SK-N-SH (cell line): Measurements from ENCODE around the gene GRK2. TPM values are rescaled to one million over a fixed set of nuclear protein-coding genes. Genes with fewer than 3 reads are reported as not detected.

Source experiments
- CTCF ChIA-PET: fragments of 300-600, 350-600 bp; formaldehyde crosslinking; extraction: SDS; loops from one replicate; lab custom pipeline; 2021; lab: Yijun Ruan, JAX
- POLR2A ChIA-PET: fragments of 350-600 bp; sonication (Branson Sonifier 250); formaldehyde crosslinking; extraction: SDS; loops from one replicate; lab custom pipeline; 2020; ENCODE audit warnings: antibody characterized with exemption, inconsistent platforms; lab: Yijun Ruan, JAX
- DNase-seq: peaks from one replicate; pipeline ENCODE4 v3.0.0; 2012
- H2AFZ ChIP-seq: fragments of 200-600 bp; sonication (generic); 2 replicates; pipeline ENCODE4 v1.8.1; 2016; ENCODE audit warnings: antibody characterized with exemption, mild to moderate bottlenecking, low read depth
- H3F3A ChIP-seq: fragments of 200-600 bp; sonication (generic); replicated peaks from 2 replicates; pipeline ENCODE3; 2016; ENCODE audit warnings: antibody characterized with exemption, mild to moderate bottlenecking; ENCODE audit not compliant: insufficient read depth
- H3K27ac ChIP-seq, 2 experiments: fragments of 200-500 bp in 1 of 2; fragments of 200-600 bp in 1 of 2; sonication (Bioruptor generic) in 1 of 2; sonication (generic), shearing (Covaris generic) in 1 of 2; 2 replicates each; pipeline versions ENCODE4 v1.5.1 to v1.6.1; 2014 to 2016; ENCODE audit warnings: low read depth in 2 of 2, inconsistent platforms in 1 of 2, low read length in 1 of 2, mild to moderate bottlenecking in 1 of 2, mixed read lengths in 1 of 2
- H3K27me3 ChIP-seq: fragments of 200-600 bp; sonication (generic), shearing (Covaris generic); 2 replicates; pipeline ENCODE4 v1.6.1; 2016; ENCODE audit warnings: mixed run types; ENCODE audit not compliant: insufficient read depth
- H3K36me3 ChIP-seq, 2 experiments: fragments of 200-500 bp in 1 of 2; fragments of 200-600 bp in 1 of 2; sonication (Bioruptor generic) in 1 of 2; sonication (generic) in 1 of 2; replicated peaks in 1 of 2; 2 replicates each; pipeline versions ENCODE3 to v1.5.1; 2014 to 2016; ENCODE audit warnings: low read length in 1 of 2, mild to moderate bottlenecking in 1 of 2; ENCODE audit not compliant: insufficient read depth in 2 of 2, control insufficient read depth in 1 of 2
- H3K4me1 ChIP-seq, 2 experiments: fragments of 200-500 bp in 1 of 2; fragments of 200-600 bp in 1 of 2; sonication (Bioruptor generic) in 1 of 2; sonication (generic), shearing (Covaris generic) in 1 of 2; 2 replicates each; pipeline versions ENCODE4 v1.5.1 to v1.6.1; 2014 to 2016; ENCODE audit warnings: low read depth in 1 of 2, low read length in 1 of 2, mixed run types in 1 of 2; ENCODE audit not compliant: insufficient read depth in 2 of 2, control insufficient read depth in 1 of 2
- H3K4me2 ChIP-seq: fragments of 200-600 bp; sonication (generic), shearing (Covaris generic); 2 replicates; pipeline ENCODE4 v1.6.1; 2017; ENCODE audit warnings: mixed run types
- H3K4me3 ChIP-seq, 2 experiments: fragments of 200-500 bp in 1 of 2; fragments of 200-600 bp in 1 of 2; sonication (Bioruptor generic) in 1 of 2; sonication (generic), shearing (Covaris generic) in 1 of 2; 2 replicates each; pipeline versions ENCODE4 v1.5.1 to v1.8.1; 2014 to 2016; ENCODE audit warnings: low read depth in 2 of 2, inconsistent platforms in 1 of 2, low read length in 1 of 2, mild to moderate bottlenecking in 1 of 2, mixed read lengths in 1 of 2, moderate library complexity in 1 of 2
- H3K79me2 ChIP-seq: fragments of 200-600 bp; sonication (generic); 2 replicates; pipeline ENCODE4 v1.8.1; 2017; ENCODE audit warnings: mild to moderate bottlenecking; ENCODE audit not compliant: insufficient read depth
- H3K9ac ChIP-seq: fragments of 200-600 bp; sonication (generic); 2 replicates; pipeline ENCODE4 v1.6.1; 2017; ENCODE audit warnings: mixed run types
- H3K9me2 ChIP-seq: fragments of 200-600 bp; sonication (generic); 2 replicates; pipeline ENCODE4 v1.6.1; 2017; ENCODE audit warnings: mixed run types
- H3K9me3 ChIP-seq: fragments of 200-600 bp; sonication (generic); 2 replicates; pipeline ENCODE4 v1.6.1; 2017; ENCODE audit warnings: mixed run types, mild to moderate bottlenecking, moderate library complexity
- H4K20me1 ChIP-seq: fragments of 200-600 bp; sonication (generic); 2 replicates; pipeline ENCODE4 v1.6.1; 2017; ENCODE audit warnings: mild to moderate bottlenecking, mixed run types; ENCODE audit not compliant: insufficient read depth
- ELF1 ChIP-seq: IDR thresholded peaks from 2 replicates; pipeline ENCODE4 v1.4.0; 2012
- EP300 ChIP-seq, 2 experiments: IDR thresholded peaks; 2 replicates each; pipeline versions ENCODE4 v1.4.0 to v1.6.1; 2012; ENCODE audit warnings: borderline replicate concordance in 1 of 2, low read depth in 1 of 2, low read length in 1 of 2
- EZH2phosphoT487 ChIP-seq: fragments of 200-600 bp; sonication (generic); IDR thresholded peaks from 2 replicates; pipeline ENCODE4 v1.6.1; 2017; ENCODE audit warnings: low read depth, mixed run types, mild to moderate bottlenecking, antibody characterized with exemption, moderate library complexity, borderline replicate concordance
- FOSL2 ChIP-seq: IDR thresholded peaks from 2 replicates; pipeline ENCODE4 v1.4.0; 2012; ENCODE audit warnings: low read depth, mild to moderate bottlenecking, moderate library complexity, borderline replicate concordance
- FOXJ3 ChIP-seq: sonication (generic); formaldehyde crosslinking; IDR thresholded peaks from 2 replicates; pipeline ENCODE4 v1.5.1; 2020; ENCODE audit warnings: mild to moderate bottlenecking, missing genetic modification reagents
- GABPA ChIP-seq: IDR thresholded peaks from 2 replicates; pipeline ENCODE4 v1.4.0; 2012; ENCODE audit warnings: low read depth, mild to moderate bottlenecking
- GATA2 ChIP-seq: sonication (generic); formaldehyde crosslinking; IDR thresholded peaks from 2 replicates; pipeline ENCODE4 v1.5.0; 2020; ENCODE audit warnings: mild to moderate bottlenecking, missing genetic modification reagents
- IRF3 ChIP-seq: fragments of 150-350 bp; IDR thresholded peaks from 2 replicates; pipeline ENCODE4 v1.6.1; 2016; ENCODE audit warnings: mild to moderate bottlenecking, low read depth, low read length
- MAX ChIP-seq: IDR thresholded peaks from 2 replicates; pipeline ENCODE4 v1.4.0; 2012; ENCODE audit warnings: low read depth
- NFIC ChIP-seq: IDR thresholded peaks from 2 replicates; pipeline ENCODE4 v1.4.0; 2012; ENCODE audit warnings: borderline replicate concordance
- POLR2AphosphoS5 ChIP-seq: IDR thresholded peaks from 2 replicates; pipeline ENCODE4 v1.6.1; 2012; ENCODE audit warnings: low read depth, low read length
- RFX5 ChIP-seq: IDR thresholded peaks from 2 replicates; pipeline ENCODE4 v1.6.1; 2012; ENCODE audit warnings: mild to moderate bottlenecking, improper control_type of control experiment, low read length
- SIN3A ChIP-seq: IDR thresholded peaks from 2 replicates; pipeline ENCODE4 v1.6.1; 2012; ENCODE audit warnings: low read depth, mild to moderate bottlenecking, low read length, moderate library complexity, borderline replicate concordance
- TAF1 ChIP-seq: IDR thresholded peaks from 2 replicates; pipeline ENCODE4 v1.6.1; 2012; ENCODE audit warnings: low read depth, mild to moderate bottlenecking, low read length, moderate library complexity, borderline replicate concordance
- USF1 ChIP-seq: IDR thresholded peaks from 2 replicates; pipeline ENCODE4 v1.4.0; 2012; ENCODE audit warnings: low read depth, borderline replicate concordance
- ZBTB33 ChIP-seq: IDR thresholded peaks from 2 replicates; pipeline ENCODE4 v1.4.0; 2012; ENCODE audit warnings: low read depth, borderline replicate concordance
- WGBS: methylation state at CpG from one replicate; pipeline ENCODE4 v1.1.6; 2017; ENCODE audit warnings: low lambda C conversion rate; 5-methylcytosine and 5-hydroxymethylcytosine counted together
- polyA plus RNA-seq, 3 experiments: library from polyadenylated mRNA; depleted of rRNA; stranded (reverse); fragments of >200 nt; gene quantifications; 2 replicates each; pipeline ENCODE4 v1.2.3, GENCODE V29; 2012

Gene GRK2
- polyA plus RNA-seq, 1 of the 3 experiments (the other 2 are of a cell fraction): 48.5 TPM

- Histone ChIP-seq H3K4me3 (no peak overlapping the region), H3F3A (peaks cover 3% of the 10 kb centered on the region), H3K27ac (no peak overlapping the region), H3K36me3 (peaks cover 64 to 89% of the 10 kb centered on the region in 2 experiments), H3K79me2 (peaks cover 8% of the 10 kb centered on the region; the same call in 1 of the 2 replicates), H3K9ac (no peak overlapping the region), H3K4me2 (no peak overlapping the region), H3K9me3 (no peaks in the 10 kb centered on the region), H3K27me3 (no peaks in the 10 kb centered on the region), H4K20me1 (peaks cover 10% of the 10 kb centered on the region; the same call in 1 of the 2 replicates), H3K9me2 (no peaks in the 10 kb centered on the region), H2AFZ (no peak overlapping the region), H3K4me1 (no peaks in the 10 kb centered on the region)
- TF ChIP-seq FOXJ3 (no peak), SIN3A (no peak), POLR2AphosphoS5 (no peak), IRF3 (no peak)
- WGBS: 97% methylated on average over 33 of the region's 37 CpGs
- CTCF ChIA-PET: interaction anchor here (0.6 to 5.1 kb wide), 6 partner anchors 13 to 169 kb away, joined by 3 to 54 read pairs (median 4); no protein-coding TSS in a partner anchor
- POLR2A ChIA-PET: interaction anchor here (1.2 kb wide), 1 partner anchor 11 kb away, joined by 3 read pairs; no protein-coding TSS in a partner anchor
- DNase-seq: no peak
Measured at GRCh38 chr11:67250059-67251043, 15.9 kb upstream of the GRK2 start.

GRCh38 chr11:67251841-67252240, 14.4 kb upstream of the GRK2 start:
- Histone ChIP-seq H3K9ac (no peak overlapping the region), H3K79me2 (no peaks in the 10 kb centered on the region), H3K4me3 (no peak overlapping the region), H3K9me3 (no peaks in the 10 kb centered on the region), H3K4me2 (no peak overlapping the region), H4K20me1 (peaks cover 10% of the 10 kb centered on the region; the same call in 1 of the 2 replicates), H3K36me3 (peaks cover 59 to 89% of the 10 kb centered on the region in 2 experiments), H2AFZ (no peak overlapping the region), H3F3A (peaks cover 5% of the 10 kb centered on the region), H3K27me3 (no peaks in the 10 kb centered on the region), H3K4me1 (no peaks in the 10 kb centered on the region), H3K9me2 (no peaks in the 10 kb centered on the region), H3K27ac (no peak overlapping the region; a peak in 1 of 4 replicates)
- ChIA-PET POLR2A (interaction anchor here (1.2 kb wide), 1 partner anchor 12 kb away, joined by 3 read pairs; no protein-coding TSS in a partner anchor), CTCF (interaction anchor here (0.6 to 5.1 kb wide), 5 partner anchors 11 to 397 kb away, joined by 3 to 54 read pairs (median 11); no protein-coding TSS in a partner anchor)
- no peak for DNase-seq
- no peak for TF ChIP-seq GATA2 (CRISPR knock-in tag)
- no peak for TF ChIP-seq GABPA
- TF ChIP-seq RFX5: no peak
- TF ChIP-seq ZBTB33: no peak
- no peak for TF ChIP-seq MAX
- TF ChIP-seq EZH2phosphoT487: no peak
- TF ChIP-seq FOSL2: no peak
- TF ChIP-seq EP300 (IDR thresholded peaks at IDR 0.05; ENCODE audit: borderline replicate concordance in 1 of 2, low read depth in 1 of 2, low read length in 1 of 2): no peak
- no peak for TF ChIP-seq ELF1
- no peak for TF ChIP-seq USF1
- no peak for TF ChIP-seq TAF1
- no peak for TF ChIP-seq NFIC
- WGBS: 92% methylated on average over 1 of the region's 1 CpG
